GM10266 (cell line): ENCODE measurements around the gene SGO1.
A peak's percentile ranks its signal among the peaks of the same experiment; 100 is the strongest.

Source experiments
- DNase-seq: peaks from one replicate; pipeline ENCODE4 v3.0.0; 2012; ENCODE audit errors: extremely low spot score
- TF ChIP-seq, protein P1 (sequence below): IDR thresholded peaks from 2 replicates; pipeline ENCODE4 v1.5.1; 2012; ENCODE audit warnings: mild to moderate bottlenecking, low read depth; ENCODE audit not compliant: control insufficient read depth, insufficient read depth; ENCODE audit errors: missing control alignments

SGO1 gene

DNA sequence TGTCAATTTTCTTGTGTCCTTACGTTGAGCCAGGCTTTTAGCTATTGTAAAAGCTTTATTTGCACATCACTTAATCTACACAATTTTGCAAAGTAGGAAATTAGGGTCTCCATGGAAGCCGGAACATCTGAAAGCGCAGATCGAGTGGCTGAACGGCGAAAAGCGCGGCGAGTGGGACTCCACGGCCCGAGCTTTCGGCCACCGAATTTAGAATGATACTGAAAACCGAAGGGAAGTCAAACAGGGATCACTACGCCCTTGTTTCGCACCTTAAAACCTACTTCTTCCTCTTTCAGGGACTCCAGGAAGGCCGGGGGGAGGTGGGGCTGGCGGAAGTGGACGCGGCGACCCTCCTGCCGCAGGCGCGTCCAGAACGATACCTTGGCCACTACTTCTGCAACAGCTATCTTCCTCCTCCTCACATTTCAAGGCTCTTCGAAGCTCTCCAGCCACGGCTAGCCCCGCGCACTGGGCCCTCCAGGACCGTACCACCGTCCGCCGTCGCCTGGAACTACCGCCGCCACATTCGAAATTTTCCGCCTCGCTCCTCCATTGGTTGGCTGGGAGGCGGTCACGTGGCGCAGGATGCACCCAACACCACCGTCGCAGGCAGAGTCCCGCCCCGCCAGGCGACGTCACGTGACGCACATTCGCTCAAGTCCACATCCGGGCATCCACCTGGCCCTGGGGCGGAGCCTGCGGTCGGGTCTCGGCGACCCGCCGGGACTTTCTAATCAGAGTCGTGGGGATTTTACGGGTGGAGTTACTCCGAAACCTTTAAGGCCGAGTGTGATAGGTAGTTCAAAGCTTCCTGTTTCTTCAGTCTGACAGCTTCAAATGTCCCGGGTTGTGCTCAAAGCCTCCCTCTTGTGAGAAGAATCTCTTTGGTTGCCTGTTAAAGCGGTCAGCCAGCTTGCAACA lies at the start of gene SGO1:
Gene SGO1, minus strand, starts transcription at position 528 of the 921 bp plus-strand sequence. CDS start 2,179 bp downstream, outside the sequence.
- TF ChIP-seq, protein P1, sequence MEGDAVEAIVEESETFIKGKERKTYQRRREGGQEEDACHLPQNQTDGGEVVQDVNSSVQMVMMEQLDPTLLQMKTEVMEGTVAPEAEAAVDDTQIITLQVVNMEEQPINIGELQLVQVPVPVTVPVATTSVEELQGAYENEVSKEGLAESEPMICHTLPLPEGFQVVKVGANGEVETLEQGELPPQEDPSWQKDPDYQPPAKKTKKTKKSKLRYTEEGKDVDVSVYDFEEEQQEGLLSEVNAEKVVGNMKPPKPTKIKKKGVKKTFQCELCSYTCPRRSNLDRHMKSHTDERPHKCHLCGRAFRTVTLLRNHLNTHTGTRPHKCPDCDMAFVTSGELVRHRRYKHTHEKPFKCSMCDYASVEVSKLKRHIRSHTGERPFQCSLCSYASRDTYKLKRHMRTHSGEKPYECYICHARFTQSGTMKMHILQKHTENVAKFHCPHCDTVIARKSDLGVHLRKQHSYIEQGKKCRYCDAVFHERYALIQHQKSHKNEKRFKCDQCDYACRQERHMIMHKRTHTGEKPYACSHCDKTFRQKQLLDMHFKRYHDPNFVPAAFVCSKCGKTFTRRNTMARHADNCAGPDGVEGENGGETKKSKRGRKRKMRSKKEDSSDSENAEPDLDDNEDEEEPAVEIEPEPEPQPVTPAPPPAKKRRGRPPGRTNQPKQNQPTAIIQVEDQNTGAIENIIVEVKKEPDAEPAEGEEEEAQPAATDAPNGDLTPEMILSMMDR: peak; percentile 24
- peak; percentile 91 for DNase-seq

DNA sequence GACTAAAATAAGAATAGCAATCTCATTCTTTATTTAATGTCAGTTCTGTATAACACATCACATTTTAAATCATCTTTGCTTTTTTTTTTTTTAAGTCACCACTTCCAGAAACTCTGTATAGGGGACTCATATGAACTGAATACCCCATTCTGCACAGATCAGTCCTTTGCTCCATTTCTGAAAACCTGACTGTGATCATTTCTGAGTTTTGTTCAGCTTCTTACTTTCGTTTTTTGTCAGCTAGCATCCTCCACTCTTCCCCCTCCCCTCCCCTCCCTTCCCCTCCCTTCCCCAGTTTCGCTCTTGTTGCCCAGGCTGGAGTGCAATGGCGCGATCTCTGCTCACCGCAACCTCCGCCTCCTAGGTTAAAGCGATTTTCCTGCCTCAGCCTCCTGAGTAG lies 49.8 kb upstream of the SGO1 start:
- DNase-seq: no peak
- TF ChIP-seq, protein P1: no peak

DNA sequence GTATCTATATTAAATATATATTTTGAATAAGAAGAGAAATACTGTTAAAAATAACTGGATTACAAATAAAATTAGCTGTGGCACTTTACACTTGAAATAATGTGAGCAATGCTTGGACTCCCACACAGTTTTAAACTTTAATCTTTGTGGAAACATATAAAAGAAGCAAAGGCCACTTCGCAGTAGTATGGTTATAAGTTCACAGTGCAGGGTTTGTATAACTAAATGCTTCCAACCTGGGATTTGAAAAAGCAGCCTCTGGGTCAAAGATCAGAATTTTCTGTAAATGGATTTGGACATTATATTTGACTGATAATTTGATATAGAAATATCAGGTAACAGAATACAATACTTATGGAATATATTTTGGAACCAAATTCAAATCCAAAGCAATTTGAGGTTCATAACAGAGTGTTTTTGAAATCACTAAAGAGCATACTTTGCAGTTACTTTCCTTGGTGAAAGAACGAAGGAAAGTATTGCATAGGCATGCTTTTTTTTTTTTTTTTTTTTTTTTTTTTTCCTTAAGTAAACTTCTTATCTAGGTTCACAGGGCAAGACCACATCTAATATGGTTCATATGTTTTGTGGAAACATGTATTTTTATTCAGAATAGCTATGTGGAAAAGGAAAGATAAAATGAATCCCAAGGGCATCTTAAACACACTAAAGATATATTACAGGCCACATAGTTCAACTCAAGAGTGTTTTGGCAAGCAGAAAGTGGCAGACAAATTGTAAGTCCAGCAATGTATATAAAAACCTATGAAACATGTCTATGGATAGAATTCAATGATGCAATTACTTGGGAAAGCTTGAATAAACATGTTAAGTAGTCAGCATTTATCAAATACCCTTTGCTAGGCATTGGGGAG lies 47.1 kb upstream of the SGO1 start:
- TF ChIP-seq, protein P1: no peak
- no peak for DNase-seq

DNA sequence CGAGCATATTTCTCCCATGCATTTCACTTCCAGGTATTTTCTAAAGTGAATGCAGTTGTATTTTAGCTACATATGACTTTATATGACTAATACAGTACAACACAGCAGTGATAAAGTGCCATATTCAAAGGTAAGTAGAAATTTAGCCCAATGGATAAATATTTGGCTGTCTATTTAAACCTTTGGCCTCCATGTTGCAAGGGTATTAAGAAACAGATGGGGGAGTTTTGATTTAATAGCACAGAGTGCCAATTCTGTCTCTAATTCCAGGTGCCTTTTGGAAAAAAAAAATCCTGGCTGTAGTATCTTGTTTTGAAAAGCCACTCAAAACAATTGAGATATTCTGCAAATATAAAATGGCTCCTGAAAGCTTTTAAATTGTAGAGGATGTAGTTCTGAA lies 44.9 kb upstream of the SGO1 start:
- TF ChIP-seq, protein P1: no peak
- DNase-seq: no peak

DNA sequence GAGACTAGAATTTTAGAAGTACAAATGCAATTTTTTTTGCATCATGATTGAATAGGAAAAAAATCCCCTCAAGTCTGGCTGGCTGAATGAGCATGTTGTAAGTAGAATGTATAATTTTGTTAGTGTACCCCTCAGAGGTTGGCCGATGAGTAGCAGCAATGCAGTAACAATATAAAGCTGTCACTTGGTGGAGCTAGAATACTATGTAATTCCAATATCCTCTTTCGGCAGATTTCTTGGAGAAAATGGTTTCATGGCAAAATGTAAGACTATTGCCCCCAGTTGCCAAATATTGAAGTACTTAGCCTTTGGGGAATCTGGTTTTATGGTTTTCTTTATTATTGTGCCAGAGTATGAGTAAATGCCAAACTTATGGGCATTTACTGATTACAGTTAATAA lies 39.8 kb upstream of the SGO1 start:
- DNase-seq: no peak
- TF ChIP-seq, protein P1: peak; percentile 51

DNA sequence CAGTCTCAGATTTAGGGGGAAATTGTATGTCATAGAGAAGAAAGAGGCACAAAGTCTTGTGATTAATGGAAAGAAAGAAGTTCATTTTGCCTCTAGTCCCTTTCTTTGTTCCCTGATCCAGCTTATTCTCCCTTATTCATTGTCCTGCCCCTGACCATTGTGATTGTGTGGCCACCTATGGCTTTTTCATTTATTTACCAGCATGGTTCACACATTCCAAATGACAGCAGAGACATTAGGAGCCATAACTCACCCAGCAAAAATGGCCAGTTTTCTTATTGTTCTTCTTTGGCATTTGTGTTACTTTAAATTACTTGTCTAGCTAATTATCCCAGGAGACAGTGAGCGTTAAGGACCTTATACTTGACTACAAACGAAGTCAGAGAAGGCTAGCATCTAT lies 36.3 kb upstream of the SGO1 start:
- TF ChIP-seq, protein P1: no peak

More for the DNA sequence above, 36.3 kb upstream of the SGO1 start:
- no peak for DNase-seq
